ENCODE measurements around the gene ABCA8.
"Not testable (repeated sequence)": the region's sequence is repeated elsewhere in the genome, so short reads cannot be mapped to it uniquely, and the experiment has no call there.

Gene ABCA8

DNA sequence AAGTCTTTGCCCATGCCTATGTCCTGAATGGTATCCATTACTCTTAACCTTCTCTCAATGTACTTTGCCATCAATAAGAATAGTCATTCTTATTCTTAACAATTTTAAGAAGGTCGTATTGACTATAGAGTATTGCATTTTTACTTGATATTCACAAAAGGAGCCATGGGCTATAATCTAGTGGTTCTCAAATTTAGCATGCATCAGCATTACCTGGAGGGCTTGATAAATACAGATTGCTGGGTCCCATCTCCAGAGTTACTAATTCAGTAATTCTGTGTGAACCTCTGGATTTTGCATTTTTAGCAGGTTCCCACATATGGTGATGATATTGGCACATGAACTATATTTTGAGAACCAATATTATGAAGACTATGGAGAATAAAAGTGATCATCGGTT lies 89.6 kb downstream of the ABCA8 start:
- no peak for DNase-seq

DNA sequence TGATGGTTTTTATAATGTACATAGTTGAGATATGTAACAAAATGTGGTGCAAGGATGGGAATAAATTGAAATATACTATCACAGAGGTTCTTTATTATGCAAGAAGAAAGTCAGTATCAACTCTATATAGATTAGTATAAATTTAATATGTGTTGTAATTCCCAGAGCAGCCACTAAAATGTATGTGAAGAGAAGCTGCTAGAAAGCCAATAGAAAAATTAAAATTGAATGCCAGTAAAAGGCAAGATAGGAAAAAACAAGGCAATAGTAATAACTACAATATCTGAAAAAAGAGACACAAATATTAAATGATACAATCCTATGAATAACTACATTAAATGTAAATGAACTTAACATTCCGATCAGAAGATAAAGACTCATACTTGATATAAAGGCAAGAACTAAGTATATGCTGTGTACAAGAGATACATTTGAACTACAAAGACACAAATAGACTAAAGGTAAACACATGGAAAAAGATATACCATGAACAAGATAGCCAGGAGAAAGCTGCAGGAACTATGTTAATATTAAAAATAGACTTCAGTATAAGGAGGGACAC lies 92.0 kb downstream of the ABCA8 start:
- DNase-seq = no peak

DNA sequence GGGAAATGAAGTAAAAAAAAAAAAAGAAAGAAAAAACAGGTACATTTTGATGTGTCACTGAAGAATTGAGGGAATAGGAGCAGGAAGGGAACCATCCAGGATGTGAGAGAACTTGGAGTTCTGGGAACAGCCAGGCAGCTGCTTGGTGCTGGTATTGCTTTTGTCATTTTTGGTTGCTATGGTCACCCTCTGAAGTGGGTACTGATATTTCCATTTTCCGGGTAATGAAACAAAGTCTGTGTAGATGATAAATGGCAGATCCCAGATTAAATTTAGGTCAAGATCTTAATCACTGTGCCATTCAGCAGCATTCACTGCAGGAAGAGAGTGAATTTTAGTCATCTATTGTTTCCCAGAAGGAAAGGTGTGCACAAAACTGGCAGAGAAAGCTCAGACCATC lies 93.6 kb downstream of the ABCA8 start:
- no peak for DNase-seq

DNA sequence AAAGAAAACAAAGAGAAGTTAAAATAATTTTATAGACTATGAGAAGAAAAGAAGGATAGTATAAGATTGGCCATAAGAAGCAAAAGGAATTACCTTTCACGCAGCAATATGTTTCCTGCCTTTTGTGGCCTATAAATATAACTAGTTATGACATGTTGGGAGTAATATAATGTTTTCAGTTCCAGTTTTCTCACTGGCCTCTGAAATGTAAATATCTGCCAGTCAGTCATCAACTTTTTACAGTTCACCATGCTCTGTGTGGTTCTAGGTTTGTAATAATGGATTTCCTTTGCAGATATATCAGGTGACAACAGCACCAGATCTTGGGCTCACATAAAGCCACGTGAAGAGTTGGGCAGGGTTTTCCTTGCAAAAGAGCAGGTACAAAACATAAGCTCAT lies 94.3 kb downstream of the ABCA8 start:
- no peak for DNase-seq

DNA sequence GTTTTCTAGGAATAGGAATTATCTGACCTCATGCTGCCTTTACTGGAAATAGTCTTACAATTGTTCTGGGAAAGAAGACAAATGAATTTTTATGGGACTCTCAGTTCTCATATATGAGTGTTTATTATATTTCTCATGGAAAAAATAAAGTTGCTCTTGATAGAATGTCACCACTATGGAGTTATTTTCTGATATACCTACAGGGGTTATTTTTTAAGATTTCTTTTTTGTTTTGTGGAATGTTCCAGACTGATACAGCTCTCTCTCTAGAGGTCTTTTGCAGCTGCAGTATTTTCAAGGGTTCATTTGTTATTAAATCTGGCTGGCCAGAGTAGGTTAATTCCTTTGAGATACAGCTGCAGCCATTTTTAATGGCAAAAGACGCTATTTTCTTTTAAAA lies 100.7 kb downstream of the ABCA8 start:
- no peak for DNase-seq

DNA sequence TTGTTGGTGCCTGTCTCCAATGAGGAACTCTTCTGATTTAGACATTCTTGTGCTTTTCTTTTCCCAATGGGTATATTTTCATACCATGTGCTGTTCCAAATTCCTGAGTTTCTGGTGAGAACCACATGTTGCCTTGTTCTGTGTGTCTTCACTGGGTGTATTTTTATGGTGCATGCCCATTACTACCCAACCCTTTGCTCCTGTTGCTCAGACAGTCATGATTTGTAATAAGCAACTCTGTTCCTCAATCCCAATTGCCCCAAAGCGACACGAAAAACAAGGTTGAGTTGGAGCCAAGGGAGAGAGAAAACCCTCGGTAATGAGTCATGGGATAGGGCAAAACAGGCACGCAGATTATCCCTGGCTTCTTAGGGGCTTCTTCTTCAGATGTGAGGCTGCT lies 101.8 kb downstream of the ABCA8 start:
- no peak for DNase-seq

DNA sequence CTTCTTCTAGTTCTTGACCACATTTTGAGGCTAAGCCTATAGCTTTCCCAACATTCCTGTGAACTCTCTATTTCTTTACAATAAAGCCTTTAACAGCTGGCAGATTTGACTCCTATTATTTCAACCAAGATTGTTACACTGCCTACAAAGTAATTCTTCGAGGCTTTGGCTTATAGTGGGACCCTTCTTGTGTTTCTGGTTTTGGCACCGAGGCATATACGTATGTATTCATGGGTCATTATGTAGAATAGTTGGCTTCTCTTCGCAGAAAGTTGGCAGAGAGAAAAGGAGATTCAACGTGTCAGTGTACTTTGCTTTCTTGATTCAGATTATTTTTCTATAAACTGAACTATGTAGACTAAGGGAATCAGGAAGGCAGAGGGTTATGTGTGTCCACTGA lies 102.2 kb downstream of the ABCA8 start:
- no peak for DNase-seq

DNA sequence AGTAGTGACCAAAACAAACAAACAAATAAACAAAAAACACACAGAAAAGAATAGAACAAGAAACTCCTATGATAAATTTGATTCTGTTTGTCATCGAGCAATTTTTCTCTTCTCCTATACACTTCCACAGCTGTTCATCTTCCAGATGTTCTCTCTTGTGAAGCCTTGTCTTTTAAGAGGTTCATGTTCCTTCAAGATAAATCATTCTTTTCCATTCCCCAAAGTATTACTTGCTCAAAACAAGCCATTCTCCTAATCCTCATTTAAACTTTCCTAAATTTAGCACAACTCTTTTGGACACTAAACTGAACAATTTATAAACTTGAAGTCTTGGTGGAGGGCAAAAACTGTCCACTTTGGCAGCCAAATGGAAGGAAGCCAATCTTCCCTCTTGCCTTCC lies 103.3 kb downstream of the ABCA8 start:
- no peak for DNase-seq

DNA sequence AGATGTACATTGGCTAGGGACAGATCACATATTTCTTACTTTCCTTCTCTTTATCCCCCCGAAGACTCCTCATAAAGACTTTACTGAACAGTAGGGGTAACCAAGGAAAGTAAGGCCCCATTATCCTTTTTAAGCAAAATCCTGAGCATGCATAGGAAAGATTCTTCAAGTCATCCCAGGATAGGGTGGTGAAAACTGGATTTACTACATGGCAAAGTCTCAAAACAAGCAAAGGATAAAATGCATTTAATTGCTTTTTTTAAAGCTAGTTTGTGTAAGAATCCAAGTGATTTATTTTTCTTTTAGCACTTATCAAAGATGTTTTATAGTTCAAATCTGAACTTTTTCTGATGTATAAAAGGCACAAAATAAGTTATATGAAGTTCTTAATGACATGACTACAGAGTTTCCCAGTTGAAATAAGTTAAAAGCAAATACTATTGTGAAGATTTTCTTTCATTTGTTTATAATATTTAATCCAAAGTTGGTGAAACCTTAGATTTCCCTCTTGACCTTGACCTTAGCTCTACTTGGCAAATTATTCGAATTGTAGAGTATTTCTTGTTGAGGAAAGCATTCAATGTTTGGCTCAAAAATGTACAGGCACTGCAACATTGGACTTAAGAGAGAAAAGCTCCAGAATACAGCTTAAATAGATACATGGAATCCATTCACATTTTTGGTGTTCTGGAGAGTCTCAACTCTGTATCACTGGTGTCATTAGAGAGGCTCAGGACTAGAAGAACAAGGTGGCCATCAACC lies 104.3 kb downstream of the ABCA8 start:
- DNase-seq = no peak

DNA sequence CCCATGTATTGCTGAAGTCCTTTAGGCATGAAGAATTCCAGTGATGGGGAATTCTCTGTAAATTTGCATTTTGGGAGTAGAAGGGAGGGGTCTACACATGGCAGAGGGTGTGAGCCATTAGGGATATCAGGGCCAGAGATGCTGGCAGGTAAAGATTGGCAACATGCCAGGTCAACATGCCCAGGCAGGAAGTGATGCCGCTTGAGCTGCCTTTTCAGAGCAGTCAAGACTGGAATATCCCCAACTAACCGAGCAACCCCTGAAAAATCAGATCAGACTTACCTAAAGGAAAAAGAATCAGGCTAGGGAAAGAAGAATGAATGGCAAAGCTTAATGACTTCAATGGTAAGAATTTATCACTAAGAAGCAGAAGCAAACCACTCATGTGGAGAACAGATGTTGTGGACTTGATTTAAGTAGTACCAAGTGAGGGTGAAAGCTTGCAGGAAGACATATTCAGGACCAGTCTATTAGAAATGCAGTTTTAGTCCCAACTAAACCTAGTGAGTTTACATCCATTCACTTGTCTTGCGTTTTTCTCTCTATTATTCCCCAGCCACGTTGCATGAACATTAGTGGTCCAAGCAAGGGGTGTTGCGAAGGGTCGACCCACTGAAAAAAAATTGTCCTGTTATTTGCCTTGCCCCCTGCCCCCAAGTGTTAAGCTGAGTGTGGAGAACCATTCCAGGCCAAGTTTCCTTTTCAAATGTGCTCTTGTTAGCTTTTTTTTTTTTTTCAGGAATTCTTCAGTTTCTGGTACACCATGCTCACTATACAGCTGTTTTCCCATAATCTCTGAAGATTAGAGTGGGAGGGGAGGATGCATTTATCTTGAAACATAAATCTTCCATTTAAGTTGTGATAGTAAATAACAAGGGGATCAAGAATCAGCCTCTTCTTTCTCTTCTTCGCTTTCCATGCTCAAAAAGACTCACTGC lies 105.2 kb downstream of the ABCA8 start:
- DNase-seq = no peak

DNA sequence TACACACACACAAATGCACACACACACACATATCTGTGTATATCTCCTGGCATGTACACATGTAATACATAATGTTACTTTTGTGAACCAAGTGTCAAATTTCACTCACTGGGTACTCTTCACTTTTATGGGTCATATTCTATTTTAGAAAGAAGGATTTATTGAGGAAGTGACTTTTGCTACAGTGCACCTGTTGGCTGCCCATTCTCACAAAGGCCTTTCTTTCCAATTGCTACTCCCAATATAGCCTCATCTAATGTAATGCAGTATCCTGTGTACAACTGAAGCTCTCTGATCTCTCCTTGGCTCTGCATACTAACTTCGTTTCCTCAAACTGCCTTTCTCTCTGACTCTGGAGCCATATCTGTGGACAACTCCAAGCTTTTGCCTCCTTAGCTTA lies 107.5 kb downstream of the ABCA8 start:
- no peak for DNase-seq

DNA sequence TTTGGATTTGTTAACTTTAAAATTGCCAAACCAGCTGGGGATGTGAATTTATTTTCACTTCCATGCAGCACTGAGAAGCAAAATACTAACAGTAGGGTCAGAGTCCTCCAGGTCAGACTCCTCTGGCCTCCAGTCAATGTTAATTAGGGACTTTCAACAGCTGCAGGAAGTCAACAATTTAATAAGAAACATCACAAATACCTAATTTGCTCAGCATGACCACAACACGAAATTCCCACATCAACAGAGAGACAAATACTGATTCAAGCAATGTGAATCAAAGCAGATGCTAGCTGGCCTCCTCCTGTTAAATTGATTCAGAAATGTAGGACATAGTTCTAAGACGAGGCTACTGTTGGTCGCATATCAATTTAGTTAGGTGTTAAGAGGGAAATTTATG lies 111.7 kb downstream of the ABCA8 start:
- no peak for DNase-seq

DNA sequence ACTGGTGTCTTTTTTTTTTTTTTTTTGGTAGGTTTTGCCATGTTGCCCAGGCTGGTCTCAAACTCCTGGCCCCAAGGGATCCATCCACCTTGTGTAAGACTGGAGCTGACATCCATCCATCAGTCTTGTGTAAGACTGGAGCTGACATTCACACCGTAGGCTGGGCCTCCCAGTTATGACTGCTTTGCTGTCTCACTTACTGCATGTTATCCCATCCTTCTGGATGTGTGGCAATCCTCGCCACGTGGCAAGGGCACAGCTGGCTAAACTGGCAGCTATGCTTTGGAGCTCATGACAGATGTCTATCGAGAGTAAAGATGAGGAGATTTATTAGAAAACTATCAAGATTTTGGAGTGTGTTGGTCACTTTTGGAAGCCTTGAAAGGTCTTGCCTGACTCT lies 115.1 kb downstream of the ABCA8 start:
- DNase-seq = no peak

DNA sequence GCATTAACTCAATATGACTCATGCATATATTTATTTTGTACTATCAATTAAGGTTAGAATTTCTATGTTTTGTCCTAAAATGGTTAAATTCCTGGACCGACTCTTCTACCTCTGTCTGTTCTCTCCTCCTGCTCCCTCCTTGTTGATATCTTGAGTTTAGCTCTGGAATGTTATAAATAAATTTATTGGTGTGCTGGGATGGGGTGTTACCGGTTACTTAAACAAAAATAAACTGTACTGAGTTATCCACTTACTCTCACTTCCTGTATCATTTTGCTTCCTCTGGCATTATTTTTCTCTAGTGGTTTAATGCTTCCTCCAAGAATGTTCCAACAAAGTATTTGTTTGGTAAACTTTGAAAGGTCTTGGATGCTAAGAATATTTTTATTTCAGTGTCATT lies 120.1 kb downstream of the ABCA8 start:
- DNase-seq = no peak

DNA sequence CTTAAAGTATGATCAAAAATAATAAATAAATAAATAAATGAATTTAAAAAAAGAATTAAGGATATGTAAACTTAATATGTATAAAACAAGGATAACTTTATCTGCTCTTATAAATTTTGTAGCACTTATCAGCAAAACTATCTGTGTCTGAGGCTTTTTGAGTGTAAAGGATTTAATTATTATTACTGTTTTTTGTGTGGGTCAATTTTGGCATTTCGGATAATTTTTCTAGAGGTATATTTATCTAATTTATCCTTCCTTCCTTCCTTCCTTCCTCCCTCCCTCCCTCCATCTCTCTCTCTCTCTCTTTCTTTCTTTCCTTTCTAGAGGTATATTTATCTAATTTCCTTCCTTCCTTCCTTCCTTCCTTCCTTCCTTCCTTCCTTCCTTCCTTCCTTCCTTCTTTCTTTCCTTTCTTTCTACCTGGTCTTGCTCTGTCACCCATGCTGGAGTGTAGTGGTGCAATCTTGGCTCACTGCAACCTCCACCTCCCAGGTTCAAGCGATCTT lies 120.8 kb downstream of the ABCA8 start:
- no peak for DNase-seq

DNA sequence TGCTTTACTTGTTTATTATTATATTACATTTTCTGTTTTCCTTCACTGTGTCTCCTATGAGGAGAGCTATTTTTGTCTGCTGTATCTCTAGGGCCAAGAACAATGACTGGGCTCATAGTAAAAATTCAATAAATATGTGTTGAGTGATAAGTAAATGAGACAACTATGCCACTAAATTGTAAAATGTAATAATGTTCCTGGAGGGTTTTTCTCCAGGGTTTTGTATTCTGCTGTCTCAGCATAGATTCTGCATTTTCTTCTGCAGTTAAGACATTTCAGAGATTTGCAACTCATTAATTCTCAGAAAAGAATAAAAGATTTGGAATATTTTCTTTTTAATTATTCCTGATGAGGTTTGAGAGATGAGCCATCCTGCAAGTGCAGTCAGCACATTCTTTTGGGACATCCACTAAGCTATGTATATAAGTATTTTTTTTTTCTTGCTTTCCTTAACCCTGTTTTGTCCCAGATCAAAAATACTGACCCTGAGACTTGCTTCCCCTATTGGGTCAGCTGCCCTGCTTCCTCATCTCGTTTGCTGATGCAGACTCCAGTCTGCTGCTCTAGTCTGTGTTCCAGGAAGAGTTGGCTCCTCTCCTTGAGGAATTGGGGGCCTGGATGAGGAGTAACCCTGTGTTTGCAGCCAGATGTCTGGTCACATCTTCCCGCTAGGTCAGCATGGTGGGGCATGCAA lies 122.9 kb downstream of the ABCA8 start:
- no peak for DNase-seq

DNA sequence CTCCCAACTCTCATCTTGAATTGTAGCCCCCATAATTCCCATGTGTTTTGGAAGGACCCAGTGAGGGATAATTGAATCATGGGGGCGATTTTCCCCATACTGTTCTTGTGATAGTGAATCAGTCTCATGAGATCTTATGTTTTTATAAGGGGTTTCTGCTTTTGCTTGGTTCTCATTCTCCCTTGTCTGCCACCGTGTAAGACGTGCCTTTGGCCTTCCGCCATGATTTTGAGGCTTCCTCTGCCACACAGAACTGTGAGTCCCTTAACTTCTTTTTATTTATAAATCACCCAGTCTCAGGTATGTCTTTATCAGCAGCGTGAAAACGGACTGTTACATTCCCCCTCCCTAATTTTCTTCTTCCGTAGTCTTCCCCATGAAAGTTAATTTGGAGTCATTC lies 124.0 kb downstream of the ABCA8 start:
- DNase-seq = no peak

DNA sequence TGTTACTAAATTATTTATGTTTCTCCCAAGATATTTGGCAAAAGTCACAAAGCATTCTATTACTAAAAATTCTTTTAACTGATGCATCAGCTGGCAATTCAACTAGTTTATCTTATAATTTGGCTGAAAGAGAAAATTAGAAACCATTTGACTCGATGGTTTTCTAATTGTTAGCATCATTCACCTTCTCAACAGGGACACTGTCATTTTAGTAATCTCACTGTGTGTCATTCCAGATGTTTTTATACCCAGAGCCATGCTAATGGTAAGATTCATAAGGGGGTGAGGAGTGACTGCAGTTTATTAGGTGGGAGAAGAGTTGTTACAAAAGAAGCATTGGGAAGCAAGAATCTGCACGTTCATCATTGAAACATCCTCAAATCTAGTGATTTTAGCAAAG lies 124.9 kb downstream of the ABCA8 start:
- no peak for DNase-seq

DNA sequence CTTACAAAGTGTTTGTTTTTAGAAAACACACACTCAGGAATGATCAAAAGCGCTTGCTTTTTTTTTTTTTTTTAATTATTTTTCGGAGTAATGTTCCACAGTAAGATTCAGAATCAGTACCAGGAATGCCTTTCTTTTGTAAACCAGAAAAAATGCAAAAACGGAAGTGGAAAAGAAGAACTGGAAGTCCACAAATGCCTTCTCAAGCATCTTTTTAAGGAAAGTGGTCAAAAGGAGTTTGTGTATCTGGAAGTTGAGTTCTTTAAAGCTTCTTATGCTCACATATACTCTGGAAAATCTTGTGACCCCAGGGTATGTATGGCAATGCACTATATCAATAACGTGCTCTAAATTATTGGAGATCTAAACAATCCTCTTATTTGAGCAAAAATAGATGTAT lies 126.0 kb downstream of the ABCA8 start:
- DNase-seq = no peak

DNA sequence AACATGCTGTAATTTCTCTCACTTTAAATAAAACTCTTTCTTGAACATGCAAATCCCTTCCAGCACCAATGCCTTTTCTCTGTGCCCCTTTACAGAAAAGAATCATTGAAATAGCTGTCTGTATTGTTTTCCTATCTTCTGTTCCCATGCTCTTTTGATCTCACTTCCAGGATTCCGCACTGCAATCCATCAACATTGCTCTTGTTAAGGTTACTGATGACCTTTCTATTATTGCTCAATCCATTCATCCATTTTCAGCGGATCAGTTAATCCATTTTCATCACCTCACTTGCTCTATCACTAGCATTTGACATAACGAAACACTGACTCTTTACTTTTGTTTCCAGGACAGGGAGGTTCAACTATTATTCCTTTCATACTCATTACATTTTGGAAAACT lies 130.5 kb downstream of the ABCA8 start:
- no peak for DNase-seq

DNA sequence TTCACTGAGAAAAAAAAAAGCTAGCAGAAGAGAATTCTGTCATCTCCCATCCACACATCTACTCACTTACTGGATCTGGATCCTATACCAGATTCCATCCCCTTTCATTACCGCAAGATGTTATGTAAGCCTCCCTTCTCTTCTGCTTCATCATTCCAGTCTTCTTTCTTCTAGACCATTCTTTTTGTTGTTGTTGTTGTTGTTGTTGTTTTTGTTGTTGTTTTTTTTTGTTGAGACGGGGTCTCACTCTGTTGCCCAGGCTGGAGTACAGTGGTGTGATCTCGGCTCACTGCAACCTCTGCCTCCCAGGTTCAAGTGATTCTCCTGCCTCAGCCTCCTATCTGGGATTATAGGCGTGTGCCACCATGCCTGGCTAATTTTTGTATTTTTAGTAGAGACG lies 131.0 kb downstream of the ABCA8 start:
- not testable (repeated sequence) for DNase-seq

DNA sequence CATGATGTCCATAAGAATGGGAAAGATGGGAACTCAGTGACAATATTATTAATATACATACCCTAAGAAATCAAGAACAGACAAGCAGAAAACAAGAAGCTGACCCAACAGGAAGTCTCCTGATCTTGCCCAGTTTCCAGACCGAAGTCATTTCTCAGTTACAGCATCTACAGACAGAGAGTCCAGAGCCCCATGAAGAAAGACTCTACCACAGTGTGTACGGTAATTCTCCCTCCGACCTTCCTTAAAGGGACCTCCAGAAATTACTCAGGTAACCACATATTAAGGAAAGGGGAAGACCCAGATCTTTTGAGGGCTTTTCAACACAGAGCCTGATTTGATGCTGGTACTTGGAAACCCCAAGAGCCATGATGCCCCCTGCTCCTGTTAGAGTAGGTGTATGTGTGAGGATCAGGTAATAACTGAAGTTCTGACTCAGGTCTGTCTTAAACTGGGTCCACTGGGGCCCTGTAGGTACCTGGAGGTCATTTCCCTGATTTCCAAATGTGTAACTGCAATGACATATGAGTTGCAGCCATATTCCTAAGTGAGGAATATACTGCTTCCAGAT lies 132.4 kb downstream of the ABCA8 start:
- DNase-seq = no peak
